Neural progenitor cell (in vitro differentiated cells): Measurements from ENCODE around the gene SULT1A1.
"Not testable (repeated sequence)": the region's sequence is repeated elsewhere in the genome, so short reads cannot be mapped to it uniquely, and the experiment has no call there.

Source experiments
- EZH2 ChIP-seq: fragments of 200-600 bp; sonication (generic); IDR thresholded peaks from 2 replicates; pipeline ENCODE4 v1.6.1; 2017; ENCODE audit warnings: antibody characterized with exemption, mild to moderate bottlenecking, moderate library complexity
- TF ChIP-seq, protein P1 (sequence below): fragments of 200-600 bp; sonication (generic); IDR thresholded peaks from 2 replicates; pipeline ENCODE4 v1.5.1; 2017; ENCODE audit warnings: antibody characterized with exemption, mild to moderate bottlenecking

DNA sequence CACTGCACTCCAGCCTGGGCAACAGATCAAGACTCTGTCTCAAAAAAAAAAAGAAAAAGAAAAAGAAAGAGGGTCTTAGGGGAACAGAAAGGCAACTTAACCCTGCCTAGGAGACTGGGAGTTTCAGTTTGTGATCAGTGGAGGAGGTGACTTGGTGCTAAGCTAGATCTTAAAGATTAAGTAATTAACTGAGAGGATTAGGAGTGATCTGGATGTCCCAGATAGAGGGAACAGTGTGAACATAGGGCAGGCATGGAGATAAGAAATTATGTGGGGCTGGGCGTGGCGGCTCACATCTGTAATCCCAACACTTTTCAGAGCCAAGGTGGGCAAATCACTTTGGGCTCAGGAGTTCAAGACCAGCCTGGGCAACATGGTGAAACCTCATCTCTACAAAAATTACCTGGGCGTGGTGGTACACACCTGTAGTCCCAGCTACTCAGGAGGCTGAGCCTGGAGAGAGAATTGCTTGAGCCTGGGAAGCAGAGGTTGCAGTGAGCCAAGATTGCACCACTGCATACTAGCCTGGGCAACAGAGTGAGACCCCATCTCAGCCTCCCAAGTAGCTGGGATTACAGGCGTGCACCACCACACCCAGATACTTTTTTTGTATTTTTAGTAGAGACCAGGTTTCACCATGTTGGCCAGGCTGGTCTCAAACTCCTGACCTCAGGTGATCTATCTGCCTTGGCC lies 43.5 kb downstream of the SULT1A1 start:
- not testable (repeated sequence) for TF ChIP-seq EZH2
- TF ChIP-seq, protein P1, sequence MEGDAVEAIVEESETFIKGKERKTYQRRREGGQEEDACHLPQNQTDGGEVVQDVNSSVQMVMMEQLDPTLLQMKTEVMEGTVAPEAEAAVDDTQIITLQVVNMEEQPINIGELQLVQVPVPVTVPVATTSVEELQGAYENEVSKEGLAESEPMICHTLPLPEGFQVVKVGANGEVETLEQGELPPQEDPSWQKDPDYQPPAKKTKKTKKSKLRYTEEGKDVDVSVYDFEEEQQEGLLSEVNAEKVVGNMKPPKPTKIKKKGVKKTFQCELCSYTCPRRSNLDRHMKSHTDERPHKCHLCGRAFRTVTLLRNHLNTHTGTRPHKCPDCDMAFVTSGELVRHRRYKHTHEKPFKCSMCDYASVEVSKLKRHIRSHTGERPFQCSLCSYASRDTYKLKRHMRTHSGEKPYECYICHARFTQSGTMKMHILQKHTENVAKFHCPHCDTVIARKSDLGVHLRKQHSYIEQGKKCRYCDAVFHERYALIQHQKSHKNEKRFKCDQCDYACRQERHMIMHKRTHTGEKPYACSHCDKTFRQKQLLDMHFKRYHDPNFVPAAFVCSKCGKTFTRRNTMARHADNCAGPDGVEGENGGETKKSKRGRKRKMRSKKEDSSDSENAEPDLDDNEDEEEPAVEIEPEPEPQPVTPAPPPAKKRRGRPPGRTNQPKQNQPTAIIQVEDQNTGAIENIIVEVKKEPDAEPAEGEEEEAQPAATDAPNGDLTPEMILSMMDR: not testable (repeated sequence)
